HepG2 (cell line): Measurements from ENCODE around the gene KATNB1. TPM values are rescaled to one million over a fixed set of nuclear protein-coding genes. Genes with fewer than 3 reads are reported as not detected.
A peak's percentile ranks its signal among the peaks of the same experiment; 100 is the strongest.

Experiments used
- AKAP8 ChIP-seq: sonication (generic); formaldehyde crosslinking; IDR thresholded peaks from 2 replicates; pipeline ENCODE4 v1.5.1; 2020; ENCODE audit warnings: mild to moderate bottlenecking, missing genetic modification reagents
- BATF2 ChIP-seq: sonication (generic); formaldehyde crosslinking; IDR thresholded peaks from 2 replicates; pipeline ENCODE4 v1.8.0; 2022; ENCODE audit warnings: mild to moderate bottlenecking, missing genetic modification reagents, moderate library complexity
- GABPB1 ChIP-seq: IDR thresholded peaks from 2 replicates; pipeline ENCODE4 v1.6.1; 2016; ENCODE audit warnings: mild to moderate bottlenecking, missing genetic modification reagents, moderate library complexity, missing compliant biosample characterization
- HOXA3 ChIP-seq: sonication (generic); formaldehyde crosslinking; IDR thresholded peaks from 2 replicates; pipeline ENCODE4 v1.5.0; 2020; ENCODE audit warnings: missing genetic modification reagents
- MED1 ChIP-seq: sonication (generic); formaldehyde crosslinking; IDR thresholded peaks from 2 replicates; pipeline ENCODE4 v1.4.0; 2020; ENCODE audit warnings: missing genetic modification reagents
- MED8 ChIP-seq: sonication (generic); formaldehyde crosslinking; IDR thresholded peaks from 2 replicates; pipeline ENCODE4 v1.8.1; 2023; ENCODE audit warnings: mild to moderate bottlenecking, missing genetic modification reagents; ENCODE audit not compliant: insufficient replicate concordance
- NR2F6 ChIP-seq, 2 experiments: IDR thresholded peaks; 2 replicates each; pipeline ENCODE4 v1.6.1; 2016; ENCODE audit warnings: antibody characterized with exemption in 1 of 2, mild to moderate bottlenecking in 1 of 2
- POLR2G ChIP-seq: fragments of 200-400 bp; formaldehyde crosslinking; IDR thresholded peaks from 2 replicates; pipeline ENCODE4 v1.6.1; 2018; ENCODE audit warnings: mild to moderate bottlenecking, low read depth, low read length, moderate library complexity
- PTBP1 ChIP-seq: fragments of 200-400 bp; formaldehyde crosslinking; IDR thresholded peaks from 2 replicates; pipeline ENCODE4 v1.6.1; 2018; ENCODE audit warnings: low read length, low read depth; ENCODE audit not compliant: poor library complexity, severe bottlenecking
- REPIN1 ChIP-seq: sonication (generic); formaldehyde crosslinking; IDR thresholded peaks from 2 replicates; pipeline ENCODE4 v1.8.0; 2022; ENCODE audit warnings: missing genetic modification reagents, low read depth, mild to moderate bottlenecking, borderline replicate concordance
- SALL2 ChIP-seq: sonication (generic); formaldehyde crosslinking; IDR thresholded peaks from 2 replicates; pipeline ENCODE4 v1.8.1; 2023; ENCODE audit warnings: mild to moderate bottlenecking, missing genetic modification reagents, inconsistent platforms
- SAP130 ChIP-seq: IDR thresholded peaks from 2 replicates; pipeline ENCODE4 v1.6.1; 2016; ENCODE audit warnings: low read depth
- SSRP1 ChIP-seq: IDR thresholded peaks from 2 replicates; pipeline ENCODE4 v1.6.1; 2016; ENCODE audit warnings: control low read depth
- ZBTB26 ChIP-seq: IDR thresholded peaks from 2 replicates; pipeline ENCODE4 v1.6.1; 2016; ENCODE audit warnings: missing compliant biosample characterization, missing genetic modification reagents, borderline replicate concordance
- ZNF550 ChIP-seq: sonication (generic); formaldehyde crosslinking; IDR thresholded peaks from 2 replicates; pipeline ENCODE4 v1.4.0; 2020; ENCODE audit warnings: mild to moderate bottlenecking, missing genetic modification reagents, borderline replicate concordance
- ZNF577 ChIP-seq: sonication (generic); formaldehyde crosslinking; IDR thresholded peaks from 2 replicates; pipeline ENCODE4 v1.4.0; 2020; ENCODE audit warnings: mild to moderate bottlenecking, low read depth, missing genetic modification reagents, borderline replicate concordance
- ZNF747 ChIP-seq: sonication (generic); formaldehyde crosslinking; IDR thresholded peaks from 2 replicates; pipeline ENCODE4 v1.8.1; 2023; ENCODE audit warnings: missing genetic modification reagents, mild to moderate bottlenecking, borderline replicate concordance
- ZNF780A ChIP-seq: sonication (generic); formaldehyde crosslinking; IDR thresholded peaks from 2 replicates; pipeline ENCODE4 v1.8.0; 2022; ENCODE audit warnings: mild to moderate bottlenecking, missing genetic modification reagents, moderate library complexity
- polyA plus RNA-seq, 8 experiments: library from polyadenylated mRNA; depleted of rRNA in 3 of 8; stranded (reverse) in 7 of 8; unstranded in 1 of 8; fragments of >200 nt; fragmentation: Illumina TruSeq in 4 of 8; extraction: Trizol in 4 of 8; gene quantifications; 2 replicates each; pipeline versions ENCODE4 v1.2.1 to v1.2.3, GENCODE V29; 2011 to 2016; ENCODE audit warnings: low read depth in 4 of 8, missing spikeins in 1 of 8, mixed read lengths in 1 of 8; ENCODE audit not compliant: insufficient read depth in 1 of 8
- total RNA-seq, 5 experiments: library from RNA; depleted of rRNA; stranded (reverse); fragments of >200 nt; fragmentation: Illumina TruSeq; extraction: Trizol; gene quantifications; 2 replicates each; pipeline ENCODE4 v1.2.3, GENCODE V29; 2016; ENCODE audit warnings: low read depth in 1 of 5

KATNB1 gene
- total and polyA plus RNA-seq, 2 of the 13 experiments (the other 11 are each of a cell fraction or from before 2014, with no cell fraction given) = 31.5 to 43.5 TPM

- TF ChIP-seq ZBTB26 (CRISPR knock-in tag) (no peak), SALL2 (CRISPR knock-in tag) (no peak), ZNF550 (CRISPR knock-in tag) (no peak), GABPB1 (CRISPR knock-in tag) (no peak; the same call in 1 of the 2 replicates), SSRP1 (CRISPR knock-in tag) (no peak), ZNF780A (CRISPR knock-in tag) (0 out of 2 replicates have a peak, but pooled peaks have one; percentile 53), MED1 (CRISPR knock-in tag) (0 out of 2 replicates have a peak, but pooled peaks have one; percentile 12), POLR2G (no peak), ZNF577 (no peak), HOXA3 (CRISPR knock-in tag) (no peak), BATF2 (no peak), PTBP1 (no peak), MED8 (CRISPR knock-in tag) (no peak), SAP130 (CRISPR knock-in tag) (peak; percentile 68), AKAP8 (CRISPR knock-in tag) (no peak), ZNF747 (CRISPR knock-in tag) (no peak), NR2F6 (IDR thresholded peaks at IDR 0.05) (no peak), NR2F6 (CRISPR knock-in tag; IDR thresholded peaks at IDR 0.05) (no peak), REPIN1 (CRISPR knock-in tag) (no peak)
Measured at GRCh38 chr16:57799600-57800199, 64.1 kb downstream of the KATNB1 start (continued).
